Upper lobe of left lung (tissue), 4 donors: ENCODE data around the gene GLRA2.
"Not testable (repeated sequence)": the region's sequence is repeated elsewhere in the genome, so short reads cannot be mapped to it uniquely, and the experiment has no call there.

Experiments
- CTCF ChIP-seq, 6 experiments: fragments of 450-650 bp in 4 of 6; fragments of 200-600 bp in 2 of 6; sonication (generic) in 2 of 6; IDR thresholded peaks; one replicate each; pipeline ENCODE4 v1.5.1; 2016 to 2019; ENCODE audit warnings: antibody characterized with exemption in 6 of 6
- EP300 ChIP-seq, 4 donors: sonication (generic); formaldehyde crosslinking; IDR thresholded peaks; one replicate each; pipeline ENCODE4 v1.5.1; 2017; ENCODE audit warnings: antibody characterized with exemption in 4 of 4, control low read depth in 2 of 4
- POLR2A ChIP-seq, 4 donors: fragments of 450-650 bp; IDR thresholded peaks; one replicate each; pipeline ENCODE4 v1.5.1; 2016 to 2017; ENCODE audit warnings: antibody characterized with exemption in 4 of 4, mild to moderate bottlenecking in 2 of 4
- POLR2AphosphoS5 ChIP-seq, 2 donors: sonication (generic); formaldehyde crosslinking; IDR thresholded peaks; one replicate each; pipeline ENCODE4 v1.5.1; 2017; ENCODE audit warnings: antibody characterized with exemption in 2 of 2

DNA sequence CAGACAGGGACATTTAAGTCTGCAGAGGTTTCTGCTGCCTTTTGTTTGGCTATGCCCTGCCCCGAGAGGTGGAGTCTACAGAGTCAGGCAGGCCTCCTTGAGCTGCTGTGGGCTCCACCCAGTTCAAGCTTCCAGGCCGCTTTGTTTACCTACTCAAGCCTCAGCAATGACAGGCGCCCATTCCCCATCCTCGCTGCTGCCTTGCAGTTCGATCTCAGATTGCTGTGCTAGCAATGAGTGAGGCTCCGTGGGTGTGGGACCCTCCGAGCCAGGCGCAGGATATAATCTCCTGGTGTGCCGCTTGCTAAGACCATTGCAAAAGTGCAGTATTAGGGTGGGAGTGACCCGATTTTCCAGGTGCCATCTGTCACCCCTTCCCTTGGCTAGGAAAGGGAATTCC is 159.0 kb downstream of the GLRA2 start:
- not testable (repeated sequence) for TF ChIP-seq CTCF, EP300, POLR2AphosphoS5, POLR2A (IDR thresholded peaks at IDR 0.05)
